ENCODE results near the gene FUT8.
"Not testable (repeated sequence)": the region's sequence is repeated elsewhere in the genome, so short reads cannot be mapped to it uniquely, and the experiment has no call there.

FUT8 gene

GRCh38 chr14:65419593-65420252 lies 7.2 kb downstream of the FUT8 start:
- no peak for DNase-seq (ENCODE audit: low read depth in 2 of 2)

GRCh38 chr14:65421201-65421981 lies 8.9 kb downstream of the FUT8 start:
- no peak for DNase-seq (ENCODE audit: low read depth in 2 of 2)

DNA sequence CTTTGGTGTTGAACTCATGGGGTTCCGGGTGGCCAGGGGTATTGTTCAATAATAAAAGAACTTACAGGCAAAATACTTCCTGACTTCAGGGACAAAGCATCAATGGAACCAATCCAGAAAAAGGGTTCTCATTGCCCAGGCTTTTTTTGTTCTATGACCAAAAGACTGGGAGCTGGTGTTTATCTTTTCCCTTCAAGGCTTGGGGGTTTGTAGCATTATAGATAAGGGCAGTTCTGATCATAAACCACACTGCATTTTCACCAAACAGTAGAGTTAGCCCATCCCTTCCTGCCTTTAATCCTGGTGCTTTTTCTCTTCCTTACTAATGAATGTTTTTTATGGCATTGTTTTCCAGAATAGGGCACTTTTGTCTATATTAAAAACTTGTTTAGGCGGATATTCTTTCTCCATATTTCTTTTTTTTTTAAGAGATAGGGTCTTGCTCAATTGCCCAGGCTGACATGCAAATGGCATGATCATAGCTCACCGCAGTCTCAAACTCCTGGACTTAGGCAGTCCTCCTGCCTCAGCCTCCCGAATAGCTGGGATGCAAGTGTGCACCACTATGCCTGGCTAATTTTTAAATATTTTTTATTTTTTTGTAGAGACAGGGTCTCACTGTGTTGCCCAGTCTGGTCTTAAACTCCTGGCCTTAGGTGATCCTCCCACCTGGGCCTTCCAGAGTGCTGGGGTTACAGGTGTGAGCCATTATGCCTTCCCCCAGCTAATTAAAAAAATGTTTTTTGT lies 9.7 kb downstream of the FUT8 start:
- DNase-seq (ENCODE audit: low read depth in 2 of 2): no peak

DNA sequence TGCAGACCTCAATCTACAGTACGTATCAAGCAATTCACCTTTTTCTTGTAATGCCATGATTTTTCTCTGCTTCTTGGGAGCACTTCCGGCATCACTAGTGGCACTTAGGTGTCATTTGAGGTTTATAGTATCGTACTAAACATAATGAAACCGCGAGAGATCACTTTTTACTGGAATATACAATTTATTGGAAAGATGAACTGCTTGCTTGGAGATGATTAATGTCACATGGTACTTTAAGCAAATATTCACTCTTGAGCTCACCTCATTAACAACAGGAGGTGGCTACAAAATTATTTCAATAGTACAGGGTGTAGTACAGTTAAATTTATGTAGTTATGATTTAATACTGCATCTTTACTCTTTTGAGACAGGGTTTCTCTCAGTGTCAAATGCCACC lies 11.5 kb downstream of the FUT8 start:
- no peak for DNase-seq (ENCODE audit: low read depth in 2 of 2)

- DNase-seq (ENCODE audit: low read depth in 2 of 2): no peak
These were observed 12.0 kb downstream of the FUT8 start for GRCh38 chr14:65424531-65424930.

DNA sequence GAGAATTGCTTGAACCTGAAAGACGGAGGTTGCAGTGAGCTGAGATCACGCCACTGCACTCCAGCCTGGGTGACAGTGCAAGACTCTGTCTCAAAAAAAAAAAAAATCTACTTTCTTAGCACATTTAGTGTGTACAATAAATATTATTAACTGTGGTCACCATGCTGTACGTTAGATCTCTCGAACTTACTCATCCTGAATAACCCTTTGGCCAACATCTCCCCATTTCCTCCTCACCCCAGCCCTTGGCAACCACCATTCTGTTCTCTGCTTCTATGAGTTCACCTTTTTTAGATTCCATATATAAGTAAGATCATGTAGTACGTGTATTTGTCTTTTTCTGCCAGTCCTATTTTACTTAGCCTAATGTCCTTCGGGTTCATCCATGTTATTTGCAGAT lies 13.4 kb downstream of the FUT8 start:
- DNase-seq (ENCODE audit: low read depth in 2 of 2): no peak

GRCh38 chr14:65426902-65427301 lies 14.4 kb downstream of the FUT8 start:
- not testable (repeated sequence) for DNase-seq (ENCODE audit: low read depth in 2 of 2)

DNA sequence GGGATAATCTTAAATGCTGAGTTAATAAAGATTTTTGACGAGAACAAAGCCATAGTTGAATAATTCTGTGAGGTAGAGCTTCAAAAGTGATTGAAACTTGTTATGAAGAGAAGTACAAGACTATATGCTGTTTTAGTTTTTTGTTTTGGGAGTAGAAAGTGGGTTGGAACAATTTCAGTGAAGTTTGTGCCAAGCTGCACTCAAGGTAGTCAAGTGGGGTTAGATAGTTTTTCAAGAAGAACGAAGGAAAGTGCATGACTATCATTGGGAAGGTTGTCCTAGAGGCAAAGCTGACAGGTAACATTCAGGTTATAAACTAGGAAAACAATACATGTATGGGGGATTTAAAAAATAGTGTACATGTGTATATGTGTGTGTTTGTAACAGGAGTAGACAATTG lies 16.2 kb downstream of the FUT8 start:
- DNase-seq (ENCODE audit: low read depth in 2 of 2): no peak

DNA sequence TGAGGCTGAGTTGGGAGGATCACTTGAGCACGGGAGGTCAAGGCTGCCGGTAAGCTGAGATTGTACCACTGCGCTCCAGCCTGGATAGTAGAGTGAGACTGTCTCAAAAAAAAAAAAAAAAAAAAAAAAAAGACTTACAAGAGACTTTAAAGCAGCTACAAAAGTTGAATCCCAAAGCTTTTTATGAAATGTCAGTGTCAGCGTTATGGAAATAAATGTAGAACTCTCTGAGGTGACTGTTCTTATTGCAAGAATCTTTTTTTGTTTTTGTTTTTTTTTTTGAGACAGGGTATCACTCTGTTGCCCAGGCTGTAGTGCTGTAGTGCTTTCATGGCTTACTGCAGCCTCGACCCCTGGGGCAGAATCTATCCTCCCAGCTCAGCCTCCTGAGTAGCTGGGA lies 17.2 kb downstream of the FUT8 start:
- DNase-seq (ENCODE audit: low read depth in 2 of 2): no peak

DNA sequence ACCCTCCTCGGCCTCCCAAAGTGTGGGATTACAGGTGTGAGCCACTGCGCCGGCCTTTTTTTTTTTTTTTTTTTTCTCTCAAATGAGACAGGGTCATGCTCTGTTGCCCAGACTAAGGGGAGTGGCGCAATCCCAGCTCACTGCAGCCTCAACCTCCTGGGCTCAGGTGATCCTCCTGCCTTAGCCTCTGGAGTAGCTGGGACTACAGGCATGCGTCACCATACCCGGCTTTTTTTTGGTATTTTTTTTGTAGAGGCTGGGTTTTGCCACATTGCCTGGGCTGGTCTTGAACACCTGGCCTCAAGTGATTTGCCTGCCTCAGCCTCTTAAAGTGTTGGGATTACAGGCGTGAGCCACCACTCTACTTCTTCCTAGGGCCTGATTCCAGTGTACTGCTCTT lies 18.7 kb downstream of the FUT8 start:
- DNase-seq (ENCODE audit: low read depth in 2 of 2): no peak

- no peak for DNase-seq (ENCODE audit: low read depth in 2 of 2)
These were observed 19.4 kb downstream of the FUT8 start for GRCh38 chr14:65431951-65432350.

DNA sequence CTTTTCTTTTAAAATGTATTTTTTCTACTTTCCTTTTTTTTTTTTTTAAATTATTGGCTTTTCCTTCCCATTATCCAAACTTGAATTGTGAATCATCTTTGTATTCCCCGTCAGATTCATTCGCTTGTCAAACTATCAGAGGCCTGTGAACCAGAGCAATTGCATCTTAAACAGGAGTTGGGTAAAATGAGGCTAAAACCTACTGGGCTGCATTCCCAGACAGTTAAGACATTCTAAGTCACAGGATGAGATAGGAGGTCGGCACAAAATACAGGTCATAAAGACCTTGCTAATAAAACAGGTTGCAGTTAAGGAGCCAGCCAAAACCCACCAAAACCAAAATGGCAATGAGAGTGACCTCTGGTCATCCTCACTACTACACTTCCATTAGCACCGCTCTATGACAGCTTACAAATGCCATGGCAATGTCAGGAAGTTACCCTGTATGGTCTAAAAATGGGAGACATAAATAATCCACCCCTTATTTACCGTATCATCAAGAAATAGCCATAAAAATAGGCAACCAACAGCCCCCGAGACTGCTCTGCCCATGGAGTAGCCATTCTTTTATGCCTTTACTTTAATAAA lies 19.9 kb downstream of the FUT8 start:
- DNase-seq (ENCODE audit: low read depth in 2 of 2): no peak

- DNase-seq (ENCODE audit: low read depth in 2 of 2): no peak
These were observed 20.6 kb downstream of the FUT8 start for GRCh38 chr14:65433157-65433556.

- no peak for DNase-seq (ENCODE audit: low read depth in 2 of 2)
These were observed 21.1 kb downstream of the FUT8 start for GRCh38 chr14:65433646-65434045.

DNA sequence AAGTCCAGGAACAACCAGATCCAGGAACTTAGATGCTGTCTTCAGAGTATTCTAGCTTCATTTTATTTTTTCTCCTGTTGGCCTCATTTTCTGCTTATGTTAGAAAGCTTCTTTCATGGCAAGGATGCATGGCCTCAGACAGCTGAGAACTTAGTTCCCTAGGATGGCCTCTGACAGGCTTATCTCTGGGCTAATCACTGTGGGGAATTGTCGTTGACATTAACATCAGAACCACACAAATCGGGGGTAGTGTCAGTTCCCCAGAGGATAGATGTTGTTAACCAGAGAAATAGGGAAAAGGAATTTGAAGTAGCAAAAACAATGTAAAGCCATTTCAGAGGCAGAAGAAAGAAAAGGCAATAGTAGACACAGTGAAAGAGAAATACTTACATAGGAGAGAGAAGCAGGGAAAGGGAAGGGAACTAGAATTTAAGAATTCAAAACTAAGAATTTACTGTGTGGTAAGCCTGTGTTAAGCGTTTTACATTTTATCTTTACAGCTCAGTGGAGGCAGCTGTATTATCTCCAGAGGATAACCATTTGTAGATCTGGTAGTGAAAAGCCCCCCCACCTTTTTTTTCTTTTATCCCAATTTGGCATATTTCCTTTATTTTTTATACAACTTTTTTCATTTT lies 21.8 kb downstream of the FUT8 start:
- DNase-seq (ENCODE audit: low read depth in 2 of 2): no peak

DNA sequence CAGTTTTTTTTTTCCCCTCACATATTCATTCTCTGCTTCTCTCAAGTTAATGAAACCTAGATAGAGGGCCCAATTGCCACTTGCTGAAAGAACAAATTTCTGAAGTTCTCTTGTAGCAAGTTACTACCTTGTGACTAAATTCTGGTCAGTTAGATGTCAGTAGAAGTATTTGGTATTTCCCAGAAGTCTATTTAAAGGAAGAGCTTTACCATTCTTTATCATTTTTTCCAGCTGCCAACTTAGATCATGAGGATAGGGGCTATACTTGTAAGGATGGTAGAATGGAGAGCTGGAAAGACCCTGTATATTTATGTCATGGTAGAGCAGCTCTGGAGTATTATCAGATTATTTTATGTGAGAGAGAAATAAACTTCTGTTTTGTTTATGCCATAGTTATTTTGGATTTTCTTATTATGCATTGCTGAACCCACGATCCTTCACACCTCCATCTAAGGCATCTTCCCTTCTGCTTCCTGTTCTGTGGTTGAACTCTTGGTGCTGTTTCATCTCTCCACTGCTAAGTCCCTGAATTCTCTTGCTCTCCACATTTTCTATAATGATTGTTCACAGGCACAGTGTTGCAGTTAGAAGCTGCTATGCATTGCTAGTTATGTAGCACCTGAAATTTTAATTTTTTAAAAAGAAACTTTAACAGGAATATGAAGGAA lies 25.9 kb downstream of the FUT8 start:
- DNase-seq (ENCODE audit: low read depth in 2 of 2): no peak

DNA sequence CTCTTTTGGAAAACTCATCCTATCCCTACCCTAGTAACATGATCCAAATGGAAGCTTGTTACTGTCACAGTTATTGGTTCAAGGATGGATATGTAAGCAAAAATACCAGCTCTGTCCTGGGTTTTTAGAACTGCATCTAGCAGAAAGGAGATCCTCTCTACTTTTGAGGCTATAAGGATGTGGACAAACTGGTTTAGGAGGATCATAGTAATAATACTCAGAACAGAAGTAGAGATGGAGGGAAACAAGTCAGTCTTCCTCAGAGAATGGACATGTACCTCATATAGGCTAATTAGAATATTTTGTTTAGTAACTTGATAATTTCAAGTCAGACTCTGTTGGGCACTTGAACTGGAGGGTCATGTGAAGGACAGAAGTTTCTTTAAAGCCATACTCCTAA lies 26.6 kb downstream of the FUT8 start:
- no peak for DNase-seq (ENCODE audit: low read depth in 2 of 2)

DNA sequence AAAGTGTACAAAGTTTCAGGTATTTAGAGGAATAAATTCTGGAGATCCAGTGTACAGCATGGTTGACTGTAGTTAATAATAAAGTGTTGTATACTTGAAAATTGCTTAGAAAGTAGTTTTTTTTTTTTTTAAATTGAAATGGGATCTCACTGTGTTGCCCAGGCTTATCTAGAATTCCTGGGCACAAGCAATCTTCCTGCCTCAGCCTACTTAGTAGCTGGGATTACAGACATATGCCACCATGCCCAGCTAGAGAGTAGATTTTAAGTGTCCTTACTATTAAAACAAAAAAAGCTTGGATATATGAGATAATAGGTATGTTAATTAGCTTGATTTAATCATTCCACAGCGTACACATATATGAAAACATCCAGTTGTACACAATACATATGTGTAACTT lies 27.7 kb downstream of the FUT8 start:
- DNase-seq (ENCODE audit: low read depth in 2 of 2): no peak

- no peak for DNase-seq (ENCODE audit: low read depth in 2 of 2)
These were observed 31.7 kb downstream of the FUT8 start for GRCh38 chr14:65444230-65444629.

GRCh38 chr14:65446159-65446558 lies 33.6 kb downstream of the FUT8 start:
- no peak for DNase-seq (ENCODE audit: low read depth in 2 of 2)

- no peak for DNase-seq (ENCODE audit: low read depth in 2 of 2)
These were observed 37.1 kb downstream of the FUT8 start for GRCh38 chr14:65449647-65450046.

Measured in stimulated activated CD4-positive, alpha-beta T cell treated with anti-CD3 and anti-CD28 coated beads, Interleukin-1b, Interleukin-23, amount 100 ng/mL, for 1 hour (primary cell).